Mucosa of descending colon (tissue), 3 donors: Measurements from ENCODE around the gene PAX8. TPM values are rescaled to one million over a fixed set of nuclear protein-coding genes. Genes with fewer than 3 reads are reported as not detected.

Experiments
- ATAC-seq: fragments of 200-7000 bp; cut with Tn5 transposase; one replicate; pipeline ENCODE4 v1.9.1; 2020; ENCODE audit warnings: mild to moderate bottlenecking, moderate library complexity
- DNase-seq, 3 donors: peaks; one replicate each; pipeline ENCODE4 v3.0.0-alpha.2; 2020
- H3K36me3 ChIP-seq: fragments of 200-600 bp; one replicate; pipeline ENCODE4 v1.8.0; 2021; ENCODE audit warnings: low read depth, mild to moderate bottlenecking
- H3K4me1 ChIP-seq: fragments of 200-600 bp; one replicate; pipeline ENCODE4 v1.8.0; 2021; ENCODE audit warnings: low read depth, mild to moderate bottlenecking
- H3K4me3 ChIP-seq: fragments of 200-600 bp; one replicate; pipeline ENCODE4 v1.8.0; 2021; ENCODE audit warnings: mild to moderate bottlenecking
- H3K9me3 ChIP-seq: fragments of 200-600 bp; one replicate; pipeline ENCODE4 v1.8.0; 2021; ENCODE audit warnings: mild to moderate bottlenecking
- intact Hi-C, 2 donors: fragments of 100-400 bp; cut with DNase I in 1 of 2; cut with micrococcal nuclease in 1 of 2; formaldehyde crosslinking; loops; one replicate each; pipeline versions ENCODE4 v1.11.0 to v1.11.1; 2022; cut with DNase I, micrococcal nuclease
- total RNA-seq, 3 donors: library from RNA; stranded (reverse); fragmentation: NEBNext Ultra II Directional in 2 of 3; extraction: Animal tissue kit (Norgen Biotek cat#: 25700) in 2 of 3; gene quantifications; one replicate each; pipeline versions ENCODE4 v1.2.1 to v1.2.4, GENCODE V29; 2021 to 2023
- TF ChIP-seq, protein P1 (sequence below): fragments of 200-600 bp; IDR thresholded peaks from one replicate; pipeline ENCODE4 v1.8.0; 2022; ENCODE audit warnings: antibody characterized with exemption, mild to moderate bottlenecking
- donor health status: DM: no; HTN: no; CAD: no; lungs with moderate emphysema.
- donor health status: DM: no; HTN: no; CAD: no.
- donor health status: DM: no; HTN: yes; CAD: no.

Gene PAX8
- total RNA-seq, 3 donors from 2014 or later, result 0.82 to 6.2 (median 4.8) TPM

DNA sequence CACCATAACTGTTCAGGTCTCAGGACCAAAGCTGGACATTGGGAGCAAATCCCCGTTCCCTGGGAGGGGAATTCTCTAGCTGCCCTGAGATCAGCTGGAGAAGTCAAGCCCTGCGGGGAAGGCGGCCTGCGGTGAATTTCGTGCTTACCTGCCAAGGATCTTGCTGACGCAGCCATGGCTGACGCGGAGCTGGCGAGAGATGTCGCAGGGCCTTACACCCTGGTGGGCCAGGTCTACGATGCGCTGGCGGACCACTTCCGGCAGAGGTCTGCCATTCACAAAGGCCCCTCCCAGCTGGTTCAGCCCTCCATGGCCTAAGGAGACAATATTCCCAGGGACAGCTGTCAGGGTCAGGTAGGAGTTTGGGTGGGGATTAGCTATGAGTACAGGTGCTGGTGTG is 32.1 kb downstream of the PAX8 start:
- Histone ChIP-seq H3K36me3 (no peaks in the 10 kb centered on the region), H3K9me3 (no peaks in the 10 kb centered on the region), H3K4me1 (no peaks in the 10 kb centered on the region), H3K4me3 (no peak overlapping the region)
- TF ChIP-seq, protein P1, sequence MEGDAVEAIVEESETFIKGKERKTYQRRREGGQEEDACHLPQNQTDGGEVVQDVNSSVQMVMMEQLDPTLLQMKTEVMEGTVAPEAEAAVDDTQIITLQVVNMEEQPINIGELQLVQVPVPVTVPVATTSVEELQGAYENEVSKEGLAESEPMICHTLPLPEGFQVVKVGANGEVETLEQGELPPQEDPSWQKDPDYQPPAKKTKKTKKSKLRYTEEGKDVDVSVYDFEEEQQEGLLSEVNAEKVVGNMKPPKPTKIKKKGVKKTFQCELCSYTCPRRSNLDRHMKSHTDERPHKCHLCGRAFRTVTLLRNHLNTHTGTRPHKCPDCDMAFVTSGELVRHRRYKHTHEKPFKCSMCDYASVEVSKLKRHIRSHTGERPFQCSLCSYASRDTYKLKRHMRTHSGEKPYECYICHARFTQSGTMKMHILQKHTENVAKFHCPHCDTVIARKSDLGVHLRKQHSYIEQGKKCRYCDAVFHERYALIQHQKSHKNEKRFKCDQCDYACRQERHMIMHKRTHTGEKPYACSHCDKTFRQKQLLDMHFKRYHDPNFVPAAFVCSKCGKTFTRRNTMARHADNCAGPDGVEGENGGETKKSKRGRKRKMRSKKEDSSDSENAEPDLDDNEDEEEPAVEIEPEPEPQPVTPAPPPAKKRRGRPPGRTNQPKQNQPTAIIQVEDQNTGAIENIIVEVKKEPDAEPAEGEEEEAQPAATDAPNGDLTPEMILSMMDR, result no peak
- intact Hi-C loops, result loop anchor here in 1 of 2 donors (10.0 kb wide), 1 partner anchor 128 kb away; no protein-coding TSS in a partner anchor
- ATAC-seq (no peak), DNase-seq (no peak)

DNA sequence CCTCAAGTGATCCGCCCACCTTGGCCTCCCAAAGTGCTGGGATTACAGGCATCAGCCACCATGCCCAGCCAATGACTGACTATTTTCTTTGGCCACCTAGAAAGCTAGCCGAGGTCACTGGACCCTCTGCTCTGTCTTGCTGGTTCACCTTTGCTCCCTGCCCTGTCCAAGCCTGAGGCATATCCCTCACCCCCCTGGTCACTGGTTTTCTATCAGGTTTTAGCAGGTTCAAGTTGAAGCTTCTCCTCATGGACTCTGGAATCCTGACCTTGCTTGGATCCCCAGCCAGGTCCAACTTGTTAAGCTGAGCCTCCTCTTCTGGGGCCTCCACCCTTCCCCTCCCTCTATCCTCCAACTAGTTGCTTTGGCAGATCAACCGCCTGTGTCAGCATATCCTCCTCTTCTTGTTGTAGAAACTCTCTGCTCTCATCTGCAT is 33.4 kb downstream of the PAX8 start:
- no peak overlapping the region for H3K4me3 ChIP-seq
- H3K36me3 ChIP-seq, result no peaks in the 10 kb centered on the region
- no peaks in the 10 kb centered on the region for H3K4me1 ChIP-seq
- ATAC-seq (no peak), DNase-seq (no peak)
- TF ChIP-seq, protein P1, result no peak
- intact Hi-C loops, result loop anchor here in 1 of 2 donors (10.0 kb wide), 1 partner anchor 130 kb away; no protein-coding TSS in a partner anchor
- H3K9me3 ChIP-seq, result no peaks in the 10 kb centered on the region

DNA sequence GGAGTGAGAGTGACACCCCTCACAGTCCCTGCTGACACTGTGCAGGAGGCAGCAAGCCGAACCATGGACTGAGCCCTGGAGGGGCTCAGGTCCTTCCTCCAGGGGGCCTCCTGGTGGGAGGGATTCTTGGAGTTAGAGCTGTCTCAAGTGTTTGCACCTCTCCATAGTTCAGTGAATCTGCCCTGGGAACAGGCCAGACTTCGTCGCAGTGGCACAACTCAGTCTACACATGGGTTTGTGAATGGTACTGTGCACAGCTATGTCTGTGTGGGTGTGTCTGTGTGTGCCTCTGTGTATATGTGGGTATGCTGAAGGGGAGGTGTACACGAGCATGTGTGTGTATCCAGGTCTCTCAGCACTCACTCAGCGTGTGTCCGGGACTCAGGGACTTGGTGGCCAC is 36.4 kb downstream of the PAX8 start:
- ATAC-seq (no peak), DNase-seq (no peak)
- TF ChIP-seq, protein P1, result no peak
- no peak overlapping the region for H3K4me3 ChIP-seq
- no peaks in the 10 kb centered on the region for H3K9me3 ChIP-seq
- no peaks in the 10 kb centered on the region for H3K36me3 ChIP-seq
- no peaks in the 10 kb centered on the region for H3K4me1 ChIP-seq
- intact Hi-C loops, result loop anchor here in 1 of 2 donors (5.0 to 10.0 kb wide), 2 partner anchors 40 to 132 kb away; no protein-coding TSS in a partner anchor

DNA sequence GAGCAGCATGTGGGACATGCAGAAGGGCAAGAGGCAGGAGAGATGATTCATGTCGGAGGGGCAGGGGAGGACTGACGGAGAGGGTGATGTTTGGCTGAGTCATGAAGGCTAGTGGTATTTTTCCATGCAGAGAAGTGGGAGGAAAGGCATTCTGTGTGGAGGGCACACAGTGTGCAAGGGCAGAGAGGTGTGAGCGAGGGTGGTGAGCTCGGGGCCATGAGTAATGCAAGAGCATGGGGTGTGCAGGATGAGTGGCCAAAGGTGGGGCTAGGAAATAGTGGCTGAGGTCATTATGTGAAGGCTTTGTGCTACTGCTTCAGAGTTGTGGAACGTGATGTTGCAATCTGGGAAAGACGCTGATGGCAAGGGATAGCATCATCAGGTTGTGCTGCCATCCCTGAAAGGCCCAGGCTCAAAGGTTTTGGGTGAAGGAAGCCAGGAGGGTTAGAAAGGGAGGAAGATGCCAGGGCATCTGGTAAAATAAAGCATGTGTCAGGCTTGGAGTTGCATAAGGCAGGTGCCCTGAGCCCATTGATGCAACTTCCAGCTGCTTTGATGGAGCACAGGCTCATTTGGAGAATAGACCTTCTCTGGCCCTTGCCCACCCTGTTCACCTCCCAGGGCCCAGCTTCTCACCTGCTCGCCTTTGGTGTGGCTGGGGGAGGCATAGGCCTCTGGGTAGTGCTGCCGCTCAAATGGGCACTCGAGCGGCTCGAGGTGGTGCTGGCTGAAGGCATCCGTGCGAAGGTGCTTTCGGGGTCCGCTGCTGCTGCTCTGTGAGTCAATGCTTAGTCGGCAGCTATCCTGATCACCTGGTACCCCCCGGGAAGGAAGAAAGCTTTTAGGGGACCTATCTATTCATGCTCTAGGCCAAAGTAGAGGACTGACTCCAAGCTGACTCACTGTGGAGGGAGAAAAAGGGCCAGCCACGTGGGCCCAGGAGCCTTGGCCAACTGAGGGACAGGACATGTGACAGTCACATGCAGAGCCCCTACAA is 37.5 kb downstream of the PAX8 start:
- Histone ChIP-seq H3K4me1 (no peaks in the 10 kb centered on the region), H3K4me3 (no peak overlapping the region), H3K36me3 (no peaks in the 10 kb centered on the region), H3K9me3 (no peaks in the 10 kb centered on the region)
- peak in 1 of 3 donors; percentile 66 for DNase-seq
- TF ChIP-seq, protein P1, result no peak
- intact Hi-C loops, result loop anchor here in 1 of 2 donors (5.0 to 10.0 kb wide), 2 partner anchors 39 to 134 kb away; no protein-coding TSS in a partner anchor
- ATAC-seq, result peak; percentile 79

DNA sequence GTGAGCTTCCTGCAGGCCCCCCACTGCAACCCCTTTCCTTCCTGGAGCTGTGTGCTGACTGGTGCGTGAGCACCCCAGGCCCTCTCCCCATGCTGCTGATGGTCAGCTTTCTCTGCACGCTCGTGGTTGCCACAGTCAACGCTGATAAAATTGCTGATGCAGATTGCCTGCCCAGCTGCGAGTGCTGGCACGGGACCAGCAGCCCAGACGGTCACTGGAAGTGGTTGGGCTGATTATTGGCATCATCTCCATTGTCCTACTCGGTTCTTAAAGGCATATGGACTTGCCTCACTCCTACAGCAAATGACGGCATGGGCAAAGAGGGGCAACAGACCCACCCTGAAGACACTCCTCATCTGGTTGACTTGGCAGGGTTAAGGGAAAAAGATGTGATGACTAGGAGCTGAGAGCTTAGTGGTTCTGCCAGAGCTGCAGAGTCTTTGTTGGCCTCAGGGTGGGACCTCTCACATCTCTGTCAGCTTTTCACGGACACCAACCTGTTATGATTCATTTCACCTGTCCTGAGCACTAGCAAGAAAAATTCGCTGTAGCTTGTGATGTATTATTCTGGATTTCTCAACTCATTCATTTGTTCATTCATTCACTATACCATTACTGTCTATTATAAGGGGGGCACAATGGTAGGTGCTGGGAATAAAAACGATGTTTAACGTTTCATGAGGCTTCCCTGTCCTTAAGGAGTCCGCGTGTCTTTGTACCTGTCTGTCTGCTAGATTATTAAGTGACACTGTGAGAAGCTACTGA is 38.4 kb downstream of the PAX8 start:
- TF ChIP-seq, protein P1, result no peak
- Histone ChIP-seq H3K4me1 (no peaks in the 10 kb centered on the region), H3K9me3 (no peaks in the 10 kb centered on the region), H3K36me3 (no peaks in the 10 kb centered on the region), H3K4me3 (no peak overlapping the region)
- peak; percentile 16 for ATAC-seq
- DNase-seq, result peak; percentile 73 to 86 (median 74)
- intact Hi-C loops, result loop anchor here in 1 of 2 donors (5.0 to 10.0 kb wide), 2 partner anchors 38 to 134 kb away; no protein-coding TSS in a partner anchor
